NT2/D1 (cell line): ENCODE results near the gene FAM9A.

Experiments used
- YY1 ChIP-seq: IDR thresholded peaks from 2 replicates; pipeline ENCODE4 v1.6.1; 2011; ENCODE audit not compliant: insufficient read length, insufficient read depth
- ZNF274 ChIP-seq: IDR thresholded peaks from 2 replicates; pipeline ENCODE4 v1.6.1; 2011; ENCODE audit warnings: mild to moderate bottlenecking, low read depth, low read length

GRCh38 chrX:8748855-8749254 is 52.3 kb downstream of the FAM9A start:
- TF ChIP-seq ZNF274 (no peak), YY1 (no peak)
